ENCODE measurements around the gene PFKM.

Gene PFKM

GRCh38 chr12:48135027-48135426, 15.9 kb downstream of the PFKM start:
- Histone ChIP-seq H3K4me2 (ENCODE audit: low read depth, low read length) (no peak overlapping the region), H3K9ac (ENCODE audit: low read length) (no peak overlapping the region)

GRCh38 chr12:48142818-48143674, 23.9 kb downstream of the PFKM start:
- TF ChIP-seq EZH2phosphoT487 (IDR thresholded peaks at IDR 0.05; ENCODE audit: low read length), result no peak
- TF ChIP-seq CTCF (IDR thresholded peaks at IDR 0.05; ENCODE audit: low read length), result no peak
- TF ChIP-seq EZH2 (optimal IDR thresholded peaks at IDR 0.05; ENCODE audit: low read depth, low read length), result no peak
- H3K36me3 ChIP-seq (replicated peaks; ENCODE audit: insufficient read depth, low read length), result peaks cover 19% of the 10 kb centered on the region; the same call in 1 of the 2 replicates
- no peaks in the 10 kb centered on the region for H3K27me3 ChIP-seq (replicated peaks; ENCODE audit: insufficient read depth, low read length)
- no peak overlapping the region for H3K4me3 ChIP-seq (ENCODE audit: low read length)
- H3K9ac ChIP-seq (ENCODE audit: low read length), result no peak overlapping the region
- no peaks in the 10 kb centered on the region for H3K4me1 ChIP-seq (ENCODE audit: low read length)
- H3K27ac ChIP-seq (ENCODE audit: low read length), result no peak overlapping the region
- H3K79me2 ChIP-seq (ENCODE audit: low read length), result no peaks in the 10 kb centered on the region
- no peaks in the 10 kb centered on the region for H3F3A ChIP-seq (ENCODE audit: insufficient read depth, low read length)
- H3K9me3 ChIP-seq (replicated peaks; ENCODE audit: insufficient read depth, low read length), result no peaks in the 10 kb centered on the region
- no peaks in the 10 kb centered on the region for H3K9me2 ChIP-seq (replicated peaks; ENCODE audit: insufficient read depth, low read length)
- H2AFZ ChIP-seq (ENCODE audit: low read length), result no peak overlapping the region
- H3K4me2 ChIP-seq (ENCODE audit: low read depth, low read length), result no peak overlapping the region
- H4K20me1 ChIP-seq (ENCODE audit: insufficient read depth, low read length), result no peaks in the 10 kb centered on the region
- DNase-seq, result no peak

More at GRCh38 chr12:48135027-48135426, 15.9 kb downstream of the PFKM start:
- H3K9me3 ChIP-seq (replicated peaks; ENCODE audit: insufficient read depth, low read length), result no peaks in the 10 kb centered on the region
- no peak for TF ChIP-seq EZH2 (optimal IDR thresholded peaks at IDR 0.05; ENCODE audit: low read depth, low read length)
- TF ChIP-seq CTCF (IDR thresholded peaks at IDR 0.05; ENCODE audit: low read length), result no peak
- TF ChIP-seq EZH2phosphoT487 (IDR thresholded peaks at IDR 0.05; ENCODE audit: low read length), result no peak
- H3F3A ChIP-seq (ENCODE audit: insufficient read depth, low read length), result no peaks in the 10 kb centered on the region
- no peaks in the 10 kb centered on the region for H3K27me3 ChIP-seq (replicated peaks; ENCODE audit: insufficient read depth, low read length)
- H3K9me2 ChIP-seq (replicated peaks; ENCODE audit: insufficient read depth, low read length), result no peaks in the 10 kb centered on the region
- no peaks in the 10 kb centered on the region for H3K79me2 ChIP-seq (ENCODE audit: low read length)
- no peaks in the 10 kb centered on the region for H4K20me1 ChIP-seq (ENCODE audit: insufficient read depth, low read length)
- H3K4me1 ChIP-seq (ENCODE audit: low read length), result no peaks in the 10 kb centered on the region
- H3K4me3 ChIP-seq (ENCODE audit: low read length), result no peak overlapping the region
- no peak for DNase-seq
- H3K27ac ChIP-seq (ENCODE audit: low read length), result no peak overlapping the region
- no peak overlapping the region for H2AFZ ChIP-seq (ENCODE audit: low read length)
- H3K36me3 ChIP-seq (replicated peaks; ENCODE audit: insufficient read depth, low read length), result peaks cover 8% of the 10 kb centered on the region; the same call in 1 of the 2 replicates

DNA sequence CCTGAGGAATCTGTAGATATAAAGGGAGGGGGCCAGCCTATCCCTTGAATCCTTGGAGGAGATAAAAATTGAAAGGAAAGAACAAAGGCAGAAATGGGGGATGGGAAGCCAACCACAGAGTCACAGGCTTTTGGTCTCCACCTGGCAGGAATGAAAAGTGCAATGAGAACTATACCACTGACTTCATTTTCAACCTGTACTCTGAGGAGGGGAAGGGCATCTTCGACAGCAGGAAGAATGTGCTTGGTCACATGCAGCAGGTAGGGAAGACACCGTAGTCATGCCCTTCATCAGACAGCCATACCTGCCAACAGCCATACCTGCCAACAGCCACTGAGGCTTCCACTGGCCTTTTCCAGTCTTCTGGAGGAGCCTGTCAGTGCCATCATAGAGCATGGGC, 24.7 kb downstream of the PFKM start:
- no peak overlapping the region for H3K9ac ChIP-seq (ENCODE audit: low read length)

More for the DNA sequence above, 24.7 kb downstream of the PFKM start:
- no peaks in the 10 kb centered on the region for H3K9me2 ChIP-seq (replicated peaks; ENCODE audit: insufficient read depth, low read length)
- no peaks in the 10 kb centered on the region for H3K79me2 ChIP-seq (ENCODE audit: low read length)
- no peak overlapping the region for H2AFZ ChIP-seq (ENCODE audit: low read length)
- TF ChIP-seq EZH2phosphoT487 (IDR thresholded peaks at IDR 0.05; ENCODE audit: low read length), result no peak
- TF ChIP-seq EZH2 (optimal IDR thresholded peaks at IDR 0.05; ENCODE audit: low read depth, low read length), result no peak
- no peak for TF ChIP-seq CTCF (IDR thresholded peaks at IDR 0.05; ENCODE audit: low read length)
- no peaks in the 10 kb centered on the region for H3K9me3 ChIP-seq (replicated peaks; ENCODE audit: insufficient read depth, low read length)
- no peak for DNase-seq
- H3K27me3 ChIP-seq (replicated peaks; ENCODE audit: insufficient read depth, low read length), result no peaks in the 10 kb centered on the region
- H4K20me1 ChIP-seq (ENCODE audit: insufficient read depth, low read length), result no peaks in the 10 kb centered on the region
- no peaks in the 10 kb centered on the region for H3K4me1 ChIP-seq (ENCODE audit: low read length)
- H3K36me3 ChIP-seq (replicated peaks; ENCODE audit: insufficient read depth, low read length), result peaks cover 19% of the 10 kb centered on the region; the same call in 1 of the 2 replicates
- H3K27ac ChIP-seq (ENCODE audit: low read length), result no peak overlapping the region
- H3K4me3 ChIP-seq (ENCODE audit: low read length), result no peak overlapping the region
- no peaks in the 10 kb centered on the region for H3F3A ChIP-seq (ENCODE audit: insufficient read depth, low read length)
- H3K4me2 ChIP-seq (ENCODE audit: low read depth, low read length), result no peak overlapping the region
